Germinal center (tissue), 1 donor: Measurements from ENCODE around the gene TCEANC2.
A peak's percentile ranks its signal among the peaks of the same experiment; 100 is the strongest.
"Not testable (repeated sequence)": the region's sequence is repeated elsewhere in the genome, so short reads cannot be mapped to it uniquely, and the experiment has no call there.

Experiments
- DNase-seq: peaks from one replicate; pipeline ENCODE4 v3.0.0; 2012; ENCODE audit warnings: mixed read lengths, low spot score

Gene TCEANC2

GRCh38 chr1:54052934-54053744 is at the start of gene TCEANC2, which contains the start of gene TMEM59:
Gene TCEANC2 (plus strand): TSS chr1:54053608. CDS start chr1:54054423, 815 bp downstream.
Gene TMEM59 (minus strand): TSS chr1:54053204. CDS start chr1:54053188, 16 bp downstream.
- DNase-seq: peak; percentile 94

- DNase-seq: not testable (repeated sequence)
These were observed 49.5 kb upstream of the TCEANC2 start for GRCh38 chr1:54003750-54004480.

GRCh38 chr1:54004481-54005049 is 48.8 kb upstream of the TCEANC2 start:
- DNase-seq: no peak

- no peak for DNase-seq
These were observed 46.9 kb upstream of the TCEANC2 start for GRCh38 chr1:54006508-54006907.

GRCh38 chr1:54007613-54008012 is 45.8 kb upstream of the TCEANC2 start:
- DNase-seq: no peak

- DNase-seq: no peak
These were observed 44.5 kb upstream of the TCEANC2 start for GRCh38 chr1:54008876-54009275.

GRCh38 chr1:54009406-54009805 is 44.0 kb upstream of the TCEANC2 start:
- DNase-seq: no peak

- DNase-seq: no peak
These were observed 42.8 kb upstream of the TCEANC2 start for GRCh38 chr1:54010415-54011117.

GRCh38 chr1:54011316-54012007 is 41.9 kb upstream of the TCEANC2 start:
- DNase-seq: no peak

GRCh38 chr1:54012008-54012325 is 41.4 kb upstream of the TCEANC2 start:
- no peak for DNase-seq

- no peak for DNase-seq
These were observed 40.5 kb upstream of the TCEANC2 start for GRCh38 chr1:54012863-54013262.

- DNase-seq: no peak
These were observed 39.9 kb upstream of the TCEANC2 start for GRCh38 chr1:54013393-54014008.

- no peak for DNase-seq
These were observed 39.3 kb upstream of the TCEANC2 start for GRCh38 chr1:54014009-54014629.

GRCh38 chr1:54016343-54017282 is 36.8 kb upstream of the TCEANC2 start:
- no peak for DNase-seq

GRCh38 chr1:54017979-54018378 is 35.4 kb upstream of the TCEANC2 start, which contains the start of gene LDLRAD1:
Gene LDLRAD1 (minus strand): TSS chr1:54018186. CDS start chr1:54018112, 74 bp downstream.
- no peak for DNase-seq

- DNase-seq: no peak
These were observed 34.8 kb upstream of the TCEANC2 start for GRCh38 chr1:54018635-54019034.

GRCh38 chr1:54019562-54020176 is 33.7 kb upstream of the TCEANC2 start:
- not testable (repeated sequence) for DNase-seq

- no peak for DNase-seq
These were observed 29.1 kb upstream of the TCEANC2 start for GRCh38 chr1:54024358-54024757.

GRCh38 chr1:54024811-54025210 is 28.6 kb upstream of the TCEANC2 start:
- DNase-seq: not testable (repeated sequence)
